Gastroesophageal sphincter (tissue), 3 donors: ENCODE measurements around the gene SCAPER.

Experiments
- CTCF ChIP-seq, 4 experiments: fragments of 200-600 bp in 2 of 4; fragments of 450-650 bp in 2 of 4; sonication (generic) in 1 of 4; IDR thresholded peaks; one replicate each; pipeline ENCODE4 v1.5.1; 2017 to 2019; ENCODE audit warnings: antibody characterized with exemption in 4 of 4, mild to moderate bottlenecking in 2 of 4, moderate library complexity in 2 of 4
- POLR2A ChIP-seq, 2 donors: fragments of 450-650 bp; IDR thresholded peaks; one replicate each; pipeline ENCODE4 v1.6.1; 2017; ENCODE audit warnings: antibody characterized with exemption in 2 of 2, mild to moderate bottlenecking in 2 of 2, moderate library complexity in 1 of 2
- POLR2AphosphoS5 ChIP-seq: sonication (generic); formaldehyde crosslinking; IDR thresholded peaks from one replicate; pipeline ENCODE4 v1.6.1; 2017; ENCODE audit warnings: antibody characterized with exemption

GRCh38 chr15:76346669-76347481 is 558.3 kb downstream of the SCAPER start:
- TF ChIP-seq CTCF (IDR thresholded peaks at IDR 0.05): no peak
- no peak for TF ChIP-seq POLR2A (IDR thresholded peaks at IDR 0.05)
- TF ChIP-seq POLR2AphosphoS5: no peak
